Common myeloid progenitor, CD34-positive (primary cell): ENCODE results near the gene GGA1.
A peak's percentile ranks its signal among the peaks of the same experiment; 100 is the strongest.

ENCODE experiments used
- CTCF ChIA-PET: fragments of 350-600 bp; sonication (Branson Sonifier 250); formaldehyde crosslinking; loops from one replicate; lab custom pipeline; 2021; ENCODE audit warnings: antibody characterized with exemption; lab: Charles Lee
- POLR2A ChIA-PET: fragments of 350-600 bp; sonication (Branson Sonifier 250); formaldehyde crosslinking; loops from one replicate; lab custom pipeline; 2021; ENCODE audit warnings: antibody characterized with exemption; lab: Charles Lee
- DNase-seq, 3 donors: peaks; one replicate each; pipeline versions ENCODE4 v3.0.0 to v3.0.0-alpha.2; 2013
- H3K27ac ChIP-seq, 2 experiments: 1 replicate in 1 of 2; 2 replicates in 1 of 2; pipeline ENCODE4 v1.7.0; 2013; ENCODE audit warnings: inconsistent platforms in 2 of 2, low read length in 2 of 2, mild to moderate bottlenecking in 2 of 2, low read depth in 1 of 2, moderate library complexity in 1 of 2; ENCODE audit not compliant: severe bottlenecking in 2 of 2, insufficient read depth in 1 of 2, poor library complexity in 1 of 2
- H3K27me3 ChIP-seq, 5 experiments: replicated peaks in 2 of 5; 1 replicate in 3 of 5; 2 replicates in 2 of 5; pipeline versions ENCODE4 v1.6.1 to v1.7.0; 2013; ENCODE audit warnings: low read length in 4 of 5, mild to moderate bottlenecking in 2 of 5, moderate library complexity in 2 of 5, inconsistent platforms in 1 of 5; ENCODE audit not compliant: insufficient read depth in 5 of 5, control insufficient read depth in 4 of 5
- H3K36me3 ChIP-seq, 4 experiments: 1 replicate in 2 of 4; 2 replicates in 2 of 4; pipeline versions ENCODE4 v1.6.1 to v1.7.0; 2013; ENCODE audit warnings: low read length in 3 of 4, control low read depth in 1 of 4, mild to moderate bottlenecking in 1 of 4; ENCODE audit not compliant: control insufficient read depth in 4 of 4, insufficient read depth in 4 of 4
- H3K4me1 ChIP-seq, 4 experiments: 1 replicate in 3 of 4; 2 replicates in 1 of 4; pipeline versions ENCODE4 v1.6.1 to v1.7.1; 2013; ENCODE audit warnings: low read length in 3 of 4, mild to moderate bottlenecking in 3 of 4, control low read depth in 1 of 4, inconsistent platforms in 1 of 4, moderate library complexity in 1 of 4; ENCODE audit not compliant: control insufficient read depth in 4 of 4, insufficient read depth in 4 of 4; ENCODE audit errors: control extremely low read depth in 1 of 4
- H3K4me3 ChIP-seq, 7 experiments: 1 replicate in 4 of 7; 2 replicates in 3 of 7; pipeline versions ENCODE4 v1.5.1 to v1.7.0; 2013; ENCODE audit warnings: mild to moderate bottlenecking in 7 of 7, low read length in 6 of 7, moderate library complexity in 6 of 7, inconsistent platforms in 2 of 7, low read depth in 2 of 7, control low read depth in 1 of 7; ENCODE audit not compliant: insufficient read depth in 4 of 7, control insufficient read depth in 1 of 7; ENCODE audit errors: extremely low read depth in 1 of 7
- H3K9me3 ChIP-seq, 5 experiments: 1 replicate in 4 of 5; 2 replicates in 1 of 5; pipeline versions ENCODE4 v1.6.1 to v1.7.1; 2013; ENCODE audit warnings: low read length in 4 of 5, mild to moderate bottlenecking in 2 of 5, inconsistent platforms in 1 of 5, low read depth in 1 of 5, moderate library complexity in 1 of 5; ENCODE audit not compliant: control insufficient read depth in 4 of 5, insufficient read depth in 2 of 5; ENCODE audit errors: control extremely low read depth in 1 of 5
- WGBS: methylation state at CpG from one replicate; pipeline ENCODE4 v1.1.5; 2013; ENCODE audit not compliant: insufficient coverage; 5-methylcytosine and 5-hydroxymethylcytosine counted together

Gene GGA1

GRCh38 chr22:37640591-37641560 lies 32.2 kb downstream of the GGA1 start:
- Histone ChIP-seq H3K36me3 (peaks cover 5 to 44% (median 21%) of the 10 kb centered on the region in 4 experiments), H3K4me3 (peak overlapping the region in 6 of 7 experiments; percentile 15 to 84 (median 74)), H3K27me3 (no peaks in the 10 kb centered on the region), H3K4me1 (peaks cover 3 to 65% (median 52%) of the 10 kb centered on the region in 4 experiments), H3K9me3 (no peaks in the 10 kb centered on the region), H3K27ac (peak overlapping the region in 1 of 2 experiments; percentile 19)
- no peak for DNase-seq
- ChIA-PET CTCF (interaction anchor here (3.6 to 26.6 kb wide), 3 partner anchors 21 to 54 kb away, joined by 16 to 672 read pairs (median 622); partner anchors contain the start of genes GGA1, LGALS1, NOL12 and PDXP), POLR2A (no interaction called here)
- 84% methylated on average over 17 of the region's 24 CpGs for WGBS

GRCh38 chr22:37641561-37641949 lies 32.9 kb downstream of the GGA1 start:
- Histone ChIP-seq H3K9me3 (no peaks in the 10 kb centered on the region), H3K27me3 (no peaks in the 10 kb centered on the region), H3K36me3 (peaks cover 5 to 47% (median 22%) of the 10 kb centered on the region in 4 experiments), H3K4me1 (peaks cover 3 to 58% (median 45%) of the 10 kb centered on the region in 4 experiments), H3K4me3 (no peak overlapping the region), H3K27ac (no peak overlapping the region)
- no peak for DNase-seq
- ChIA-PET POLR2A (no interaction called here), CTCF (interaction anchor here (1.8 to 26.6 kb wide), 4 partner anchors 22 to 89 kb away, joined by 5 to 672 read pairs (median 319); partner anchors contain the start of genes GGA1, LGALS1, NOL12 and PDXP)
- 92% methylated on average over 5 of the region's 5 CpGs for WGBS

- Histone ChIP-seq H3K36me3 (peaks cover 5 to 63% (median 30%) of the 10 kb centered on the region in 4 experiments), H3K4me1 (peaks cover 0 to 41% (median 27%) of the 10 kb centered on the region in 4 experiments), H3K27ac (no peak overlapping the region), H3K27me3 (no peaks in the 10 kb centered on the region), H3K4me3 (no peak overlapping the region), H3K9me3 (no peaks in the 10 kb centered on the region)
- POLR2A ChIA-PET = interaction anchor here (0.5 to 1.7 kb wide), 3 partner anchors 9 to 87 kb away, joined by 3 to 4 read pairs (median 4); no protein-coding TSS in a partner anchor
- DNase-seq = peak; percentile 62 to 80 (median 69)
- CTCF ChIA-PET = interaction anchor here (0.6 to 26.6 kb wide), 16 partner anchors 23 to 175 kb away, joined by 3 to 672 read pairs (median 4); partner anchors contain the start of genes GGA1, LGALS1, NOL12 and PDXP
- 34% methylated on average over 6 of the region's 9 CpGs for WGBS
Measured at GRCh38 chr22:37643225-37643847, 34.7 kb downstream of the GGA1 start.

- POLR2A ChIA-PET = no interaction called here
Measured at GRCh38 chr22:37647317-37647716, 38.7 kb downstream of the GGA1 start.

GRCh38 chr22:37647928-37648327 lies 39.3 kb downstream of the GGA1 start:
- no peaks in the 10 kb centered on the region for H3K27me3 ChIP-seq
- ChIA-PET CTCF (interaction anchor here (26.6 to 39.6 kb wide), 2 partner anchors 10 to 19 kb away, joined by 672 read pairs; partner anchors contain the start of genes LGALS1, NOL12, PDXP and SH3BP1), POLR2A (no interaction called here)
- peaks cover 0 to 8% (median 3%) of the 10 kb centered on the region in 4 experiments for H3K4me1 ChIP-seq
- DNase-seq = peak in 1 of 3 donors; percentile 45
- H3K9me3 ChIP-seq = no peaks in the 10 kb centered on the region
- WGBS = over 99% methylated on average over 7 of the region's 9 CpGs
- no peak overlapping the region for H3K4me3 ChIP-seq
- H3K27ac ChIP-seq = no peak overlapping the region
- H3K36me3 ChIP-seq = peaks cover 6 to 74% (median 43%) of the 10 kb centered on the region in 4 experiments

More at GRCh38 chr22:37647317-37647716, 38.7 kb downstream of the GGA1 start:
- H3K36me3 ChIP-seq = peaks cover 6 to 79% (median 47%) of the 10 kb centered on the region in 4 experiments
- no peak overlapping the region for H3K4me3 ChIP-seq
- H3K27me3 ChIP-seq = no peaks in the 10 kb centered on the region
- H3K9me3 ChIP-seq = no peaks in the 10 kb centered on the region
- peaks cover 0 to 14% (median 3%) of the 10 kb centered on the region in 4 experiments for H3K4me1 ChIP-seq
- CTCF ChIA-PET = interaction anchor here (26.6 to 39.6 kb wide), 2 partner anchors 10 to 20 kb away, joined by 672 read pairs; partner anchors contain the start of genes LGALS1, NOL12, PDXP and SH3BP1
- DNase-seq = no peak
- WGBS = 95% methylated on average over 4 of the region's 9 CpGs
- no peak overlapping the region for H3K27ac ChIP-seq

- CTCF ChIA-PET = interaction anchor here (26.6 to 39.6 kb wide), 2 partner anchors 13 to 16 kb away, joined by 672 read pairs; partner anchors contain the start of genes LGALS1, NOL12, PDXP and SH3BP1
- peaks cover 6 to 64% (median 40%) of the 10 kb centered on the region in 4 experiments for H3K36me3 ChIP-seq
Measured at GRCh38 chr22:37650463-37651136, 42.0 kb downstream of the GGA1 start.

More at GRCh38 chr22:37650463-37651136, 42.0 kb downstream of the GGA1 start:
- no peaks in the 10 kb centered on the region for H3K4me1 ChIP-seq
- H3K27me3 ChIP-seq = no peaks in the 10 kb centered on the region
- H3K9me3 ChIP-seq = no peaks in the 10 kb centered on the region
- POLR2A ChIA-PET = no interaction called here
- no peak for DNase-seq
- 98% methylated on average over 16 of the region's 17 CpGs for WGBS
- no peak overlapping the region for H3K4me3 ChIP-seq
- H3K27ac ChIP-seq = no peak overlapping the region
